ENCODE measurements around the gene BABAM2.
"Not testable (repeated sequence)": the region's sequence is repeated elsewhere in the genome, so short reads cannot be mapped to it uniquely, and the experiment has no call there.

BABAM2 gene

GRCh38 chr2:27854229-27854862 is 36.2 kb upstream of the BABAM2 start:
- DNase-seq (ENCODE audit: insufficient read length, low spot score) (no peak), FAIRE-seq (no peak)
- no peak for TF ChIP-seq CTCF (IDR thresholded peaks at IDR 0.05; ENCODE audit: insufficient read depth, missing control alignments)

GRCh38 chr2:27855476-27855875 is 35.1 kb upstream of the BABAM2 start:
- no peak for FAIRE-seq
- no peak for DNase-seq (ENCODE audit: insufficient read length, low spot score)
- TF ChIP-seq CTCF (IDR thresholded peaks at IDR 0.05; ENCODE audit: insufficient read depth, missing control alignments), result no peak

GRCh38 chr2:27856386-27856785 is 34.1 kb upstream of the BABAM2 start:
- DNase-seq (ENCODE audit: insufficient read length, low spot score) (no peak), FAIRE-seq (no peak)
- no peak for TF ChIP-seq CTCF (IDR thresholded peaks at IDR 0.05; ENCODE audit: insufficient read depth, missing control alignments)

- FAIRE-seq (no peak), DNase-seq (ENCODE audit: insufficient read length, low spot score) (no peak)
- TF ChIP-seq CTCF (IDR thresholded peaks at IDR 0.05; ENCODE audit: insufficient read depth, missing control alignments), result no peak
Observed at GRCh38 chr2:27856956-27857355, 33.6 kb upstream of the BABAM2 start.

GRCh38 chr2:27857417-27858172 is 32.9 kb upstream of the BABAM2 start:
- DNase-seq (ENCODE audit: insufficient read length, low spot score), result no peak
- TF ChIP-seq CTCF (IDR thresholded peaks at IDR 0.05; ENCODE audit: insufficient read depth, missing control alignments), result no peak
- FAIRE-seq, result no peak

- no peak for TF ChIP-seq CTCF (IDR thresholded peaks at IDR 0.05; ENCODE audit: insufficient read depth, missing control alignments)
- FAIRE-seq, result no peak
- DNase-seq (ENCODE audit: insufficient read length, low spot score), result no peak
Observed at GRCh38 chr2:27860111-27860510, 30.4 kb upstream of the BABAM2 start.

GRCh38 chr2:27863146-27863545 is 27.4 kb upstream of the BABAM2 start:
- no peak for TF ChIP-seq CTCF (IDR thresholded peaks at IDR 0.05; ENCODE audit: insufficient read depth, missing control alignments)
- FAIRE-seq (no peak), DNase-seq (ENCODE audit: insufficient read length, low spot score) (no peak)

GRCh38 chr2:27863955-27864354 is 26.6 kb upstream of the BABAM2 start:
- FAIRE-seq, result not testable (repeated sequence)

More at GRCh38 chr2:27863955-27864354, 26.6 kb upstream of the BABAM2 start:
- DNase-seq (ENCODE audit: insufficient read length, low spot score), result not testable (repeated sequence)
